RWPE2 (cell line): Measurements from ENCODE around the gene HOXC9.
A peak's percentile ranks its signal among the peaks of the same experiment; 100 is the strongest.

Experiments
- ATAC-seq: fragments of 200-7000 bp; cut with Tn5 transposase; 3 replicates; pipeline ENCODE4 v1.9.1; 2021; ENCODE audit warnings: low read depth
- DNase-seq: peaks from one replicate; pipeline ENCODE4 v3.0.0-alpha.2; 2020; ENCODE audit warnings: low spot score
- H3K27ac ChIP-seq: fragments of 450-650 bp; 2 replicates; pipeline ENCODE4 v1.5.1; 2017; ENCODE audit warnings: mild to moderate bottlenecking; ENCODE audit not compliant: poor library complexity, severe bottlenecking
- H3K27me3 ChIP-seq: fragments of 250-450 bp; sonication (Bioruptor Pico); 2 replicates; pipeline ENCODE4 v1.5.1; 2021; ENCODE audit warnings: mild to moderate bottlenecking, moderate library complexity; ENCODE audit not compliant: insufficient read depth, poor library complexity, severe bottlenecking
- H3K36me3 ChIP-seq: fragments of 250-450 bp; sonication (Bioruptor Pico); 2 replicates; pipeline ENCODE4 v1.5.1; 2020; ENCODE audit warnings: low read depth, mild to moderate bottlenecking, moderate library complexity
- H3K4me1 ChIP-seq: fragments of 250-450 bp; sonication (Bioruptor Pico); 2 replicates; pipeline ENCODE4 v1.5.1; 2021; ENCODE audit warnings: mild to moderate bottlenecking, moderate library complexity; ENCODE audit not compliant: insufficient read depth, poor library complexity, severe bottlenecking
- H3K4me3 ChIP-seq: fragments of 250-450 bp; sonication (Bioruptor Pico); 2 replicates; pipeline ENCODE4 v1.5.1; 2021; ENCODE audit warnings: mild to moderate bottlenecking, moderate library complexity; ENCODE audit not compliant: severe bottlenecking
- H3K9me3 ChIP-seq: fragments of 250-450 bp; sonication (Bioruptor Pico); 2 replicates; pipeline ENCODE4 v1.5.1; 2021; ENCODE audit warnings: mild to moderate bottlenecking, moderate library complexity; ENCODE audit not compliant: severe bottlenecking
- TF ChIP-seq, protein P1 (sequence below): fragments of 450-650 bp; IDR thresholded peaks from one replicate; pipeline ENCODE4 v1.5.1; 2017; ENCODE audit warnings: mild to moderate bottlenecking, moderate library complexity; ENCODE audit not compliant: poor library complexity, severe bottlenecking

The HOXC9 gene

DNA sequence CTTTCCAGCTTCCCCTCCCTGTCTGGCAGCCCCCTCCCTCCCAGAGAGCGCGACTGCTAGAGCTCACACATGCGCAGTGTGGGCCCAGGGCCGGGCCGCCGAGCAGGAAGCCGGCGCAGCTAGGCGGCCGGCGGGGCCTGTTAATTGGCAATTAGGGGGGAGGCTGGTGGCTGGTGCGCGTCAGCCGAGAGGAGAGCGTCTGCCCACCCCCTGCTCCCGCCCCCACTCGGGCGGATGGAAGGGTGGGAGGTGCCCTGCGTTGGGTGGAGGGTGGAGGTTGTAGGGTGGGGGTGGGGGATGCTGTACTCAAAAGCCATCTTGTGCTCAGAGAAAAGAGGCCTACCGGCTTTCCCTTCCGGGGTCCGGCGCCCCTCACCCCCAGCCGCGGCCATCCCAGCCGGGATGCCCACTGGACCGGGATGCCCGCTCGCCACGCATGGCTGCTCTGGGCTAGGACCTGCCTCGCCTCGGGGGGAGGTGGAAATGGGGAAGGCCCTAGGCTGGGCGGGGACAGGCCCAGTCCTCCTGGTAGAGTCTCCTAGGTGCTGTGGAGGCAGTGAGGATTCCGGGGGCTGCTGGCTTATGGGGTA, 18.0 kb downstream of the HOXC9 start:
- Histone ChIP-seq H3K36me3 (no peaks in the 10 kb centered on the region), H3K27me3 (peaks cover 76% of the 10 kb centered on the region)

GRCh38 chr12:54018468-54018984, 18.6 kb downstream of the HOXC9 start:
- Histone ChIP-seq H3K27ac (peak overlapping the region; percentile 31), H3K36me3 (no peaks in the 10 kb centered on the region), H3K27me3 (peaks cover 76% of the 10 kb centered on the region), H3K4me1 (no peaks in the 10 kb centered on the region), H3K9me3 (no peaks in the 10 kb centered on the region), H3K4me3 (peak overlapping the region; percentile 44)
- TF ChIP-seq, protein P1, sequence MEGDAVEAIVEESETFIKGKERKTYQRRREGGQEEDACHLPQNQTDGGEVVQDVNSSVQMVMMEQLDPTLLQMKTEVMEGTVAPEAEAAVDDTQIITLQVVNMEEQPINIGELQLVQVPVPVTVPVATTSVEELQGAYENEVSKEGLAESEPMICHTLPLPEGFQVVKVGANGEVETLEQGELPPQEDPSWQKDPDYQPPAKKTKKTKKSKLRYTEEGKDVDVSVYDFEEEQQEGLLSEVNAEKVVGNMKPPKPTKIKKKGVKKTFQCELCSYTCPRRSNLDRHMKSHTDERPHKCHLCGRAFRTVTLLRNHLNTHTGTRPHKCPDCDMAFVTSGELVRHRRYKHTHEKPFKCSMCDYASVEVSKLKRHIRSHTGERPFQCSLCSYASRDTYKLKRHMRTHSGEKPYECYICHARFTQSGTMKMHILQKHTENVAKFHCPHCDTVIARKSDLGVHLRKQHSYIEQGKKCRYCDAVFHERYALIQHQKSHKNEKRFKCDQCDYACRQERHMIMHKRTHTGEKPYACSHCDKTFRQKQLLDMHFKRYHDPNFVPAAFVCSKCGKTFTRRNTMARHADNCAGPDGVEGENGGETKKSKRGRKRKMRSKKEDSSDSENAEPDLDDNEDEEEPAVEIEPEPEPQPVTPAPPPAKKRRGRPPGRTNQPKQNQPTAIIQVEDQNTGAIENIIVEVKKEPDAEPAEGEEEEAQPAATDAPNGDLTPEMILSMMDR: no peak
- no peak for ATAC-seq
- DNase-seq: no peak

More for the DNA sequence above, 18.0 kb downstream of the HOXC9 start:
- ATAC-seq (peak; percentile 75), DNase-seq (no peak)
- peak overlapping the region; percentile 31 for H3K27ac ChIP-seq
- H3K4me1 ChIP-seq: no peaks in the 10 kb centered on the region
- no peaks in the 10 kb centered on the region for H3K9me3 ChIP-seq
- peak overlapping the region; percentile 44 for H3K4me3 ChIP-seq
- TF ChIP-seq, protein P1: no peak

DNA sequence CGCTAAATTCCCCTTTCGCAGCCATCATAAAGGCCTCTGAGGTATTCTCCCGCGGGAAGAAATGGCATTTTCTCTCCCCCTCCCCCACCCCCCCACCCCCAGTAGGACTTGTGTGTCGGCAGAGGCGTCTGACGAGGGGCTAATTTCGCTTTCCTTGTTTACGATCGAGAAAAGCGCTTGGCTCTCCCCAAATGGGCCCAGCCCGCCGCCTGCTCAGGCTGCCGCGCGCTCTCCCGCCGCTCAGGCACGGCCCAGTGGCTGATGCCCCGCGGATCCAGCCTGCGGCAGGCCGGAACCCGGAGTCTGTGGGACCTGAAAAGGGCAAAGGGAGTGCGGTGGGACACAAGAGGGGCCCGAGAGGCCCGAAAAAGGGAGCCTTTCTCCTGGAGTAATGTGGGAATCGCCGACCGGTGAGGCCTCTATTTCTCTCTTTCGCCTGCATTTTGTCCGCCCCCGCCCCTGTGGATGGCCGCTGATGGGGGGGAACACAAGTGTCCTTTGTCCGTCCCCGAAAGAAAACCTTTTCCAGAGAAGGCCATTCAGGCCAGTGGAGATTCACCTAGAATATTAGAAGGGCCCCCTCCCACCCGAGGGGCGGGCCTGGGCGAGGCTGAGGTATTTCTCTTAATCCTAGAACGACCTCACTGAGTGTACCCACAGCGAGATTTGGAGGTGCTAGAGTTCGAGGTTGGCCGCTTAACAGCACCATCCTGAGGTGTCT, 19.3 kb downstream of the HOXC9 start:
- ATAC-seq (no peak), DNase-seq (no peak)
- no peaks in the 10 kb centered on the region for H3K9me3 ChIP-seq
- H3K36me3 ChIP-seq: no peaks in the 10 kb centered on the region
- no peak overlapping the region for H3K4me3 ChIP-seq
- no peak overlapping the region for H3K27ac ChIP-seq
- H3K4me1 ChIP-seq: no peaks in the 10 kb centered on the region
- TF ChIP-seq, protein P1: no peak
- H3K27me3 ChIP-seq: peaks cover 76% of the 10 kb centered on the region

GRCh38 chr12:54019924-54020590, 20.1 kb downstream of the HOXC9 start:
- no peak for DNase-seq

More at GRCh38 chr12:54019924-54020590, 20.1 kb downstream of the HOXC9 start:
- Histone ChIP-seq H3K9me3 (no peaks in the 10 kb centered on the region), H3K27ac (no peak overlapping the region), H3K4me3 (no peak overlapping the region), H3K4me1 (no peaks in the 10 kb centered on the region), H3K27me3 (peaks cover 74% of the 10 kb centered on the region), H3K36me3 (no peaks in the 10 kb centered on the region)
- ATAC-seq: no peak
- TF ChIP-seq, protein P1: no peak
